Measurements from ENCODE around the gene PCBP3. TPM values are rescaled to one million over a fixed set of nuclear protein-coding genes. Genes with fewer than 3 reads are reported as not detected.

Gene PCBP3
- total and polyA plus RNA-seq, 4 donors = 0.36 to 1.6 (median 0.42) TPM

DNA sequence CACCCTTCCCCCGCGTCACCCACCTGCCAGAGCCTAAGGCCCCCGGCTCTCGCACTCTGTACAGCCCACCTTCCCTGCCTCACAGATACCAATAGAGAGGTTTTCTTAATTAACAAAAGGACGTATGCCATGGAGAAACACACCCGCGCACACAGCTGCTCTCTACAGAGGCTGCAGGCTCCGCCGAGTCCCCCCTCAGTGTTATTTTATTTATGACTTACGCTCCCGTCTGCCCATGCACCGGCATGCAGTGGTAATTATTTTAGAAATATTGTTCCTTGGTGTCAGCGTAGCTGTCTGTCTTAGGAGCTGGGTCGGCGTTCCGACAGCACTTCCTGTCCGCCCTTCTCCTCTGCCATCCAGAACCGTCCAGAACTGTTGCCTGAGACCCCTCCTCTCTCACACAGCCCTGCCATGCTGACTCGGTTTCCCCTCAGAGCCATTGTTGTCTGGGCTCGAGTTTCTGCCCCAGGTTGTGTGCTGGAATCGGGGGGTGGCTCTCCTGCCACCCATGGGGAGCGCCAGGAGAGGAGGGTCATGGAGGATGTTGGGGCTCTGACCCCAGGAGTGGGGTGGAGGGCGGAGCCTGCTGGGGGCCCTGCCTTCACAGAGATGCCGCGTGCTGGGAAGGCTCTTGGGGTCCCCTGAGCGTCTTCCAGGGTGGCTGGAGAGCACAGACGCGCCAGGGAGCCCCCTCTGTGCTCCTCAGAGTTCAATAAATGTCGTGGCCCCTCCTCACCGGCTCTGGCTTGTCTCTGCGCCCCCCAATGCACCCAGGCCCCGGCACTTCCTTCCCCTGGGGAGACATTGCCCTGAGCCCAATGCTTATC lies 298.4 kb downstream of the PCBP3 start:
- Histone ChIP-seq H3K36me3 (ENCODE audit: control insufficient read depth in 4 of 4, insufficient read depth in 3 of 4, low read depth in 1 of 4, low read length in 3 of 4) (no peaks in the 10 kb centered on the region), H3K4me1 (ENCODE audit: control insufficient read depth in 4 of 4, insufficient read depth in 4 of 4, low read length in 3 of 4) (no peaks in the 10 kb centered on the region), H3K27ac (ENCODE audit: low read depth in 1 of 2, low read length in 2 of 2) (no peak overlapping the region), H3K27me3 (ENCODE audit: control insufficient read depth in 4 of 4, insufficient read depth in 4 of 4, low read length in 3 of 4) (no peaks in the 10 kb centered on the region), H3K9me3 (ENCODE audit: control insufficient read depth in 4 of 4, low read length in 3 of 4) (no peaks in the 10 kb centered on the region), H3K9ac (ENCODE audit: low read depth in 1 of 2, low read length in 2 of 2) (no peak overlapping the region), H3K4me3 (ENCODE audit: low read depth in 1 of 3, low read length in 3 of 3) (no peak overlapping the region)
- WGBS = 85% methylated on average over 32 of the region's 32 CpGs
- no peak for DNase-seq (ENCODE audit: low spot score)
- TF ChIP-seq, protein P1, sequence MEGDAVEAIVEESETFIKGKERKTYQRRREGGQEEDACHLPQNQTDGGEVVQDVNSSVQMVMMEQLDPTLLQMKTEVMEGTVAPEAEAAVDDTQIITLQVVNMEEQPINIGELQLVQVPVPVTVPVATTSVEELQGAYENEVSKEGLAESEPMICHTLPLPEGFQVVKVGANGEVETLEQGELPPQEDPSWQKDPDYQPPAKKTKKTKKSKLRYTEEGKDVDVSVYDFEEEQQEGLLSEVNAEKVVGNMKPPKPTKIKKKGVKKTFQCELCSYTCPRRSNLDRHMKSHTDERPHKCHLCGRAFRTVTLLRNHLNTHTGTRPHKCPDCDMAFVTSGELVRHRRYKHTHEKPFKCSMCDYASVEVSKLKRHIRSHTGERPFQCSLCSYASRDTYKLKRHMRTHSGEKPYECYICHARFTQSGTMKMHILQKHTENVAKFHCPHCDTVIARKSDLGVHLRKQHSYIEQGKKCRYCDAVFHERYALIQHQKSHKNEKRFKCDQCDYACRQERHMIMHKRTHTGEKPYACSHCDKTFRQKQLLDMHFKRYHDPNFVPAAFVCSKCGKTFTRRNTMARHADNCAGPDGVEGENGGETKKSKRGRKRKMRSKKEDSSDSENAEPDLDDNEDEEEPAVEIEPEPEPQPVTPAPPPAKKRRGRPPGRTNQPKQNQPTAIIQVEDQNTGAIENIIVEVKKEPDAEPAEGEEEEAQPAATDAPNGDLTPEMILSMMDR (IDR thresholded peaks at IDR 0.05; ENCODE audit: low read depth, low read length, missing input control) = no peak
- TF ChIP-seq, protein P2, sequence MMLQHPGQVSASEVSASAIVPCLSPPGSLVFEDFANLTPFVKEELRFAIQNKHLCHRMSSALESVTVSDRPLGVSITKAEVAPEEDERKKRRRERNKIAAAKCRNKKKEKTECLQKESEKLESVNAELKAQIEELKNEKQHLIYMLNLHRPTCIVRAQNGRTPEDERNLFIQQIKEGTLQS (IDR thresholded peaks at IDR 0.05) = no peak
- no peak for TF ChIP-seq GABPA (IDR thresholded peaks at IDR 0.05 in 1 of 2, conservative IDR thresholded peaks at IDR 0.05 in 1 of 2)
- TF ChIP-seq, protein P3, sequence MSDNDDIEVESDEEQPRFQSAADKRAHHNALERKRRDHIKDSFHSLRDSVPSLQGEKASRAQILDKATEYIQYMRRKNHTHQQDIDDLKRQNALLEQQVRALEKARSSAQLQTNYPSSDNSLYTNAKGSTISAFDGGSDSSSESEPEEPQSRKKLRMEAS (IDR thresholded peaks at IDR 0.05) = no peak
- TF ChIP-seq, protein P4, sequence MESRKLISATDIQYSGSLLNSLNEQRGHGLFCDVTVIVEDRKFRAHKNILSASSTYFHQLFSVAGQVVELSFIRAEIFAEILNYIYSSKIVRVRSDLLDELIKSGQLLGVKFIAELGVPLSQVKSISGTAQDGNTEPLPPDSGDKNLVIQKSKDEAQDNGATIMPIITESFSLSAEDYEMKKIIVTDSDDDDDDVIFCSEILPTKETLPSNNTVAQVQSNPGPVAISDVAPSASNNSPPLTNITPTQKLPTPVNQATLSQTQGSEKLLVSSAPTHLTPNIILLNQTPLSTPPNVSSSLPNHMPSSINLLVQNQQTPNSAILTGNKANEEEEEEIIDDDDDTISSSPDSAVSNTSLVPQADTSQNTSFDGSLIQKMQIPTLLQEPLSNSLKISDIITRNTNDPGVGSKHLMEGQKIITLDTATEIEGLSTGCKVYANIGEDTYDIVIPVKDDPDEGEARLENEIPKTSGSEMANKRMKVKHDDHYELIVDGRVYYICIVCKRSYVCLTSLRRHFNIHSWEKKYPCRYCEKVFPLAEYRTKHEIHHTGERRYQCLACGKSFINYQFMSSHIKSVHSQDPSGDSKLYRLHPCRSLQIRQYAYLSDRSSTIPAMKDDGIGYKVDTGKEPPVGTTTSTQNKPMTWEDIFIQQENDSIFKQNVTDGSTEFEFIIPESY (IDR thresholded peaks at IDR 0.05) = no peak
- no peak for TF ChIP-seq HNF4A (conservative IDR thresholded peaks at IDR 0.05)
- no peak for TF ChIP-seq EGR1 (IDR thresholded peaks at IDR 0.05; ENCODE audit: low read depth in 2 of 2)
- TF ChIP-seq YY1 (IDR thresholded peaks at IDR 0.05) = no peak
- TF ChIP-seq HNF4G (IDR thresholded peaks at IDR 0.05) = no peak
- TF ChIP-seq TAF1 (conservative IDR thresholded peaks at IDR 0.05) = no peak
- no peak for TF ChIP-seq SP1 (IDR thresholded peaks at IDR 0.05)

DNA sequence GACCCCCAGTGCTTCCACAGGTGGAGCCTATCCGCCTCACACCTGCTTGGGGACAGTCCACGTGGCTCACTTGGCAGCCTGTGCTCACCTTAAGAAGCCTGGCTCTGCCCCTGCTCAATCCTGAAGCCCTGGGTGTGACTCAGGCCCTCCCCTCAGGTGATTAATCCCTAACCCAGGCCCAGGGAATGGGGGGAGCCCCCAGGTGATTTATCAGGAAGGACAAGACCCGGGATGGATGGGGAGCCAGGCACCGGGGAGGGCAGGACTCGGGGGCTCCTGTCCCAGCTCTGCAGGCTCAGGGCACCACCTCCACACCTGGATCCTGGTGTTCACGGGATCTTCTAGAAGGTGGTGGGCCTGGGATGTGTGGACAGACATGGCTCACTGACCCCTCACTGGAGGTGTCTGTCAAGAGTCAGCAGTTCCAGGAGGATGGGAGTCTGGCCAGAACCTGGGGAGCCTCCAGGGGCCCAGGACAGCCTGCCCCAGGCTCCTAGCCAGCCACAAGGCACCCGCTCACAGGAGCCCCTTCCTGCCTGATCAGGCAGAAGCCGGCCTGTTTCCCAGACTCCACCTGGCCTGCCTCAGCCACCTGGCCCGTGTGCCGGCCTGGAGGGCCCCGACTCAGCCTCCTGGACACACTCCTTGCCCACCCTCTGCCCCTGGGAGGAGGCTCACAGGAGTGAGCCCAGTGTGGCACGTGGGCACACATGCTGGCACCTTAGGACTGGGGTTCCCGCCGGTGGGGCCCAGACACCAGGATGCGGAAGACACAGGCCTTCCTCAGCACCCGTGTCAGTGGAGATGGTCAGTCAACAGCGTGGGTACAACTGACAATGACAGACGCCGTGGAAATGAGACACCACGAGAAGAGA lies 299.5 kb downstream of the PCBP3 start:
- no peak for DNase-seq (ENCODE audit: low spot score)
- H3K9me3 ChIP-seq (ENCODE audit: control insufficient read depth in 4 of 4, low read length in 3 of 4) = no peaks in the 10 kb centered on the region
- H3K4me1 ChIP-seq (ENCODE audit: control insufficient read depth in 4 of 4, insufficient read depth in 4 of 4, low read length in 3 of 4) = no peaks in the 10 kb centered on the region
- no peak overlapping the region for H3K9ac ChIP-seq (ENCODE audit: low read depth in 1 of 2, low read length in 2 of 2)
- WGBS = 85% methylated on average over 20 of the region's 20 CpGs
- no peak overlapping the region for H3K27ac ChIP-seq (ENCODE audit: low read depth in 1 of 2, low read length in 2 of 2)
- no peak overlapping the region for H3K4me3 ChIP-seq (ENCODE audit: low read depth in 1 of 3, low read length in 3 of 3)
- no peaks in the 10 kb centered on the region for H3K36me3 ChIP-seq (ENCODE audit: control insufficient read depth in 4 of 4, insufficient read depth in 3 of 4, low read depth in 1 of 4, low read length in 3 of 4)
- H3K27me3 ChIP-seq (ENCODE audit: control insufficient read depth in 4 of 4, insufficient read depth in 4 of 4, low read length in 3 of 4) = no peaks in the 10 kb centered on the region
- TF ChIP-seq RXRA (IDR thresholded peaks at IDR 0.05) (no peak), JUND (IDR thresholded peaks at IDR 0.05) (no peak), FOXA1 (IDR thresholded peaks at IDR 0.05) (no peak), SP1 (IDR thresholded peaks at IDR 0.05) (no peak), HNF4G (IDR thresholded peaks at IDR 0.05) (no peak), NR2F2 (IDR thresholded peaks at IDR 0.05) (no peak), YY1 (IDR thresholded peaks at IDR 0.05) (no peak), TAF1 (conservative IDR thresholded peaks at IDR 0.05) (no peak), HNF4A (conservative IDR thresholded peaks at IDR 0.05) (no peak), FOXA2 (IDR thresholded peaks at IDR 0.05) (no peak), GABPA (IDR thresholded peaks at IDR 0.05 in 1 of 2, conservative IDR thresholded peaks at IDR 0.05 in 1 of 2) (no peak)
- TF ChIP-seq, protein P2 (IDR thresholded peaks at IDR 0.05) = no peak
- TF ChIP-seq, protein P1 (IDR thresholded peaks at IDR 0.05; ENCODE audit: low read depth, low read length, missing input control) = no peak
- TF ChIP-seq, protein P3 (IDR thresholded peaks at IDR 0.05) = no peak
- TF ChIP-seq, protein P5, sequence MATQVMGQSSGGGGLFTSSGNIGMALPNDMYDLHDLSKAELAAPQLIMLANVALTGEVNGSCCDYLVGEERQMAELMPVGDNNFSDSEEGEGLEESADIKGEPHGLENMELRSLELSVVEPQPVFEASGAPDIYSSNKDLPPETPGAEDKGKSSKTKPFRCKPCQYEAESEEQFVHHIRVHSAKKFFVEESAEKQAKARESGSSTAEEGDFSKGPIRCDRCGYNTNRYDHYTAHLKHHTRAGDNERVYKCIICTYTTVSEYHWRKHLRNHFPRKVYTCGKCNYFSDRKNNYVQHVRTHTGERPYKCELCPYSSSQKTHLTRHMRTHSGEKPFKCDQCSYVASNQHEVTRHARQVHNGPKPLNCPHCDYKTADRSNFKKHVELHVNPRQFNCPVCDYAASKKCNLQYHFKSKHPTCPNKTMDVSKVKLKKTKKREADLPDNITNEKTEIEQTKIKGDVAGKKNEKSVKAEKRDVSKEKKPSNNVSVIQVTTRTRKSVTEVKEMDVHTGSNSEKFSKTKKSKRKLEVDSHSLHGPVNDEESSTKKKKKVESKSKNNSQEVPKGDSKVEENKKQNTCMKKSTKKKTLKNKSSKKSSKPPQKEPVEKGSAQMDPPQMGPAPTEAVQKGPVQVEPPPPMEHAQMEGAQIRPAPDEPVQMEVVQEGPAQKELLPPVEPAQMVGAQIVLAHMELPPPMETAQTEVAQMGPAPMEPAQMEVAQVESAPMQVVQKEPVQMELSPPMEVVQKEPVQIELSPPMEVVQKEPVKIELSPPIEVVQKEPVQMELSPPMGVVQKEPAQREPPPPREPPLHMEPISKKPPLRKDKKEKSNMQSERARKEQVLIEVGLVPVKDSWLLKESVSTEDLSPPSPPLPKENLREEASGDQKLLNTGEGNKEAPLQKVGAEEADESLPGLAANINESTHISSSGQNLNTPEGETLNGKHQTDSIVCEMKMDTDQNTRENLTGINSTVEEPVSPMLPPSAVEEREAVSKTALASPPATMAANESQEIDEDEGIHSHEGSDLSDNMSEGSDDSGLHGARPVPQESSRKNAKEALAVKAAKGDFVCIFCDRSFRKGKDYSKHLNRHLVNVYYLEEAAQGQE (IDR thresholded peaks at IDR 0.05) = no peak
